Stimulated activated effector memory CD8-positive, alpha-beta T cell treated with anti-CD3 and anti-CD28 coated beads, Interleukin-12 subunit alpha, Interleukin-12 subunit beta, amount 100 ng/mL, for 72 hours (primary cell): ENCODE data around the gene SLC16A7.

Source experiments
- ATAC-seq: fragments of 150-1000 bp; cut with Tn5 transposase; 2 replicates; pipeline ENCODE4 v1.10.0; 2021
- DNase-seq, 2 donors: peaks; one replicate each; pipeline ENCODE4 v3.0.0; 2021 to 2022; ENCODE audit warnings: low spot score in 2 of 2
- H3K27ac Mint-ChIP-seq: one replicate; pipeline ENCODE4 v1.8.0; 2022; ENCODE audit warnings: mild to moderate bottlenecking, mixed read lengths
- H3K36me3 Mint-ChIP-seq: one replicate; pipeline ENCODE4 v1.8.0; 2022; ENCODE audit warnings: mild to moderate bottlenecking, mixed read lengths
- H3K4me1 Mint-ChIP-seq: one replicate; pipeline ENCODE4 v1.8.0; 2022; ENCODE audit warnings: mixed read lengths
- H3K4me3 Mint-ChIP-seq: one replicate; pipeline ENCODE4 v1.8.0; 2022; ENCODE audit warnings: mild to moderate bottlenecking, mixed read lengths
- H3K9me3 Mint-ChIP-seq: one replicate; pipeline ENCODE4 v1.8.0; 2022; ENCODE audit warnings: mixed read lengths

The SLC16A7 gene

GRCh38 chr12:59678759-59679411 lies 83.1 kb downstream of the SLC16A7 start:
- Mint-ChIP-seq H3K27ac (no peak overlapping the region), H3K36me3 (no peaks in the 10 kb centered on the region), H3K4me1 (peaks cover 28% of the 10 kb centered on the region), H3K4me3 (no peak overlapping the region), H3K9me3 (no peaks in the 10 kb centered on the region)
- no peak for DNase-seq
- no peak for ATAC-seq

- ATAC-seq (no peak), DNase-seq (no peak)
- Mint-ChIP-seq H3K36me3 (no peaks in the 10 kb centered on the region), H3K4me3 (no peak overlapping the region), H3K9me3 (peaks cover 3% of the 10 kb centered on the region), H3K4me1 (peaks cover 6% of the 10 kb centered on the region), H3K27ac (no peak overlapping the region)
Observed at GRCh38 chr12:59689776-59690175, 93.9 kb downstream of the SLC16A7 start.

DNA sequence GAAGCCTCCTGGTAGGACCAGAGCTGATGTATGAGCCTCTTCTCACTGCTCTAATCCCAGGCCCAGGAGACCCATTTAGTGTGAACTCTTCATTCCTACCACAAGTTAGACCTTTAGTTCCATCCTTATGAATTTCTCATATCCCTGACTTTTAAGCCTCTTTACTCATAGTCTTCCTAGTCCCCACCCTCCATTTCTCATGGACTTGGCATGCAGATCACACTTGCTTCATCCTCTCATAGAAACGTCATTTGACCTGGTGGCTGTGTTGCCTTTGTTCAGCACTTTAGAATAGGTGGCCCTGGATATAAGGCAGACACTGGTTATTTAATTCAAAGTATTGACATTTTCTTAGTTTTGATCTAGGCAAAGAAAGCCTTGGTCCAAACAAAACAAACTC lies 99.5 kb downstream of the SLC16A7 start:
- H3K27ac Mint-ChIP-seq: no peak overlapping the region
- ATAC-seq: no peak
- no peak overlapping the region for H3K4me3 Mint-ChIP-seq

GRCh38 chr12:59698600-59698999 lies 102.8 kb downstream of the SLC16A7 start:
- Mint-ChIP-seq H3K36me3 (no peaks in the 10 kb centered on the region), H3K4me3 (no peak overlapping the region), H3K4me1 (no peaks in the 10 kb centered on the region), H3K9me3 (no peaks in the 10 kb centered on the region), H3K27ac (no peak overlapping the region)
- DNase-seq (no peak), ATAC-seq (no peak)

More for the DNA sequence above, 99.5 kb downstream of the SLC16A7 start:
- no peak for DNase-seq
- H3K4me1 Mint-ChIP-seq: peaks cover 6% of the 10 kb centered on the region
- peaks cover 3% of the 10 kb centered on the region for H3K9me3 Mint-ChIP-seq
- H3K36me3 Mint-ChIP-seq: no peaks in the 10 kb centered on the region

- Mint-ChIP-seq H3K4me1 (no peaks in the 10 kb centered on the region), H3K36me3 (no peaks in the 10 kb centered on the region), H3K4me3 (no peak overlapping the region), H3K27ac (no peak overlapping the region), H3K9me3 (no peaks in the 10 kb centered on the region)
- no peak for ATAC-seq
- no peak for DNase-seq
Observed at GRCh38 chr12:59699421-59700152, 103.8 kb downstream of the SLC16A7 start.

- H3K4me3 Mint-ChIP-seq: no peak overlapping the region
Observed at GRCh38 chr12:59700153-59700450, 104.3 kb downstream of the SLC16A7 start.

DNA sequence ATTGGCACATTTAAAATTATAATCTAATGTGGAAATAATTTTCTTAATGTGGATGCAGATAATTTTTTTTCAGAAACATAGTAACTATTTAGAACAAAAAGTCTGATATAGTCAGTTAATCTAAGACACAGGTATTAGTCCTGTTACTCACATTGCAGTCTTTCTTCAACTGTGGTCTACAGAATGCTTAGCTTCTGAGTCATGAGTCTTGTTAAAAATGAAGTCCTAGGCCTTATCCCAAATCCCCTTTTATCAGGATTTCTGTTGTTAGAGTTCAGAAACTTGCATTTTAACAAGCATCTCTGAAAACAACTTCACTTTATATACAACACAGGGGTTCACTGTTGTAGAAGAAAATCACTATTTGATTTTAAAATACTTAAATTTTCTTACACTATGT lies 112.2 kb downstream of the SLC16A7 start:
- Mint-ChIP-seq H3K36me3 (peaks cover 19% of the 10 kb centered on the region), H3K27ac (no peak overlapping the region), H3K4me1 (no peaks in the 10 kb centered on the region), H3K9me3 (no peaks in the 10 kb centered on the region), H3K4me3 (no peak overlapping the region)
- no peak for DNase-seq
- no peak for ATAC-seq

More at GRCh38 chr12:59700153-59700450, 104.3 kb downstream of the SLC16A7 start:
- ATAC-seq (no peak), DNase-seq (no peak)
- Mint-ChIP-seq H3K9me3 (no peaks in the 10 kb centered on the region), H3K36me3 (peaks cover 5% of the 10 kb centered on the region), H3K27ac (no peak overlapping the region), H3K4me1 (no peaks in the 10 kb centered on the region)

DNA sequence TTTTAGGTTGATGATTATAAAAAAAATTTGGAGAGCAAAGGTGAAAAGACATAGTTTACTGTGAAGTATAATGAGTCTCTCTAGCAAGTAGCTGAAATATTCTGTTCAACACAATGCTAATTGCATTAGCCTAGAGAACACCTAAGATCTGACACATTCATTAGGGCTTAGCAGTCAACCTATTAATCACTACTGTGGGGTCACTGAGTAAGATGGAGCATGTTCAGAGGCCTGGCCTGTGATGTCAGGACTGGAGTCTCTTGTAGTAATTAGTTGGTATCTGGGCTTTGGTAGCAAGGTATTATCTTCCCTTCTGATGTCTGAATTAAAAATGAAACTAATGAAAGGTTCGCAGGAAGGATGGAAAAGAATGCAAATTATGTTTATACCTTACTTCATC lies 112.7 kb downstream of the SLC16A7 start:
- H3K36me3 Mint-ChIP-seq: peaks cover 19% of the 10 kb centered on the region
- ATAC-seq (peak; percentile 63), DNase-seq (no peak)
- no peak overlapping the region for H3K27ac Mint-ChIP-seq
- H3K9me3 Mint-ChIP-seq: no peaks in the 10 kb centered on the region
- no peak overlapping the region for H3K4me3 Mint-ChIP-seq
- no peaks in the 10 kb centered on the region for H3K4me1 Mint-ChIP-seq

- DNase-seq: no peak
- H3K4me3 Mint-ChIP-seq: no peak overlapping the region
- H3K27ac Mint-ChIP-seq: no peak overlapping the region
- no peak for ATAC-seq
- no peaks in the 10 kb centered on the region for H3K9me3 Mint-ChIP-seq
- peaks cover 13% of the 10 kb centered on the region for H3K36me3 Mint-ChIP-seq
- H3K4me1 Mint-ChIP-seq: no peaks in the 10 kb centered on the region
Observed at GRCh38 chr12:59710004-59710628, 114.3 kb downstream of the SLC16A7 start.

DNA sequence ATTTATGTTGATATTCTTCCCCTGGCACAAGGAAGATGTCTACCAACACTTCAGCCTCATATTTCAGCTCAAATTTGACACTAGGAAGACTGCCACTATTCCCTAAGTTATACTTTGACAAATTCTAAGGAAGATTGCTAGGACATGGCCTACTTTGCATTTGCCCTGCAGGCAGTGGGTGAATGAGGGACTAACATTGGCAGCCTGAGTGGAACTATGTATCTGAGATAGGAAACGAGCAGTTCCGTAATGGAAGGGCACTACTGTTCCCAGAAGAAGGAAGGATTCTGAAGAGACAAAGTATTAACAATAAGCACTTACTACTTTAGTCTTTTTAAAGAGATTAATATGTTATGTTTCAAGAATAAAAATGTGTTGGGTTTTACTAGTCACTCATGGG lies 115.1 kb downstream of the SLC16A7 start:
- DNase-seq (no peak), ATAC-seq (no peak)
- no peaks in the 10 kb centered on the region for H3K9me3 Mint-ChIP-seq
- peaks cover 6% of the 10 kb centered on the region for H3K36me3 Mint-ChIP-seq
- H3K4me1 Mint-ChIP-seq: no peaks in the 10 kb centered on the region
- no peak overlapping the region for H3K4me3 Mint-ChIP-seq
- H3K27ac Mint-ChIP-seq: no peak overlapping the region

DNA sequence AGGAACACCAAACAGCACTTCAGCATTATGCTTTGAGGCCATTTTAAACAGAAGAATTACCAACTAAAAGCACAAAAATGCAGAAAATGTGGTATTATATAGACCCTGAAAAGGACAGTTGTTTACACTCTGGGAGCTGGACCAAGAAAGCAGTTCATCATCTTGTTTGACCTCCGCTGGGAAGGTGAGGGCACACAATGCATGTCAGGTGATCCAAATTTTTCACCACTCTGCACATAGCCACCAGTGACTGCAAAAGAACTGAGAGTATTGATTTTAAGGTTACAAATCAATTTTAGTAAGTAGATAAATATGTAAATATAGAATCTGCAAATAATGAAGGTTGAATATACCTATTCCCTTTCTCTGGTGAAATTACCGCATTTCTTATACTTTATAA lies 119.6 kb downstream of the SLC16A7 start:
- Mint-ChIP-seq H3K9me3 (no peaks in the 10 kb centered on the region), H3K4me3 (no peak overlapping the region), H3K27ac (no peak overlapping the region), H3K36me3 (peaks cover 6% of the 10 kb centered on the region), H3K4me1 (no peaks in the 10 kb centered on the region)
- DNase-seq (no peak), ATAC-seq (no peak)

DNA sequence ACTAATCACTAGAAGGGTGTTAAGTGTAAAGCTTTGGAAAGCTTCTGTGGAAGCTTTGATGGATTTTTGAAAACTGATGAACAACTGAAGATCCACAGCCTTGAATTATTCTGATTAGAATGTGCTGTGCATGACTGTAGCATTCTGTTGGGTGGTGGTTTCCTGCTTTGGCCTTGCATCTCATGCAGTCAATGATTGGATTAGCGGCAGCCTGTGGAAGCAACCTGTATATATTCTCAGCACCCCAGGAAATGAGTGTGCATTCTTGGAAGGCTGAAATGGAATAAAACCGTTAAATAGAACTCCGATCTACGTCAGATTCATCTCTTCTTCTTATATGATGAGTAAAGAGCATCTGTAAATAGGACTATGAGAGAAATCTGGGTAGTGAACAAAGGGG lies 120.2 kb downstream of the SLC16A7 start:
- Mint-ChIP-seq H3K4me3 (no peak overlapping the region), H3K9me3 (no peaks in the 10 kb centered on the region), H3K36me3 (peaks cover 6% of the 10 kb centered on the region), H3K4me1 (no peaks in the 10 kb centered on the region), H3K27ac (no peak overlapping the region)
- no peak for ATAC-seq
- DNase-seq: no peak

GRCh38 chr12:59717436-59717835 lies 121.6 kb downstream of the SLC16A7 start:
- no peak overlapping the region for H3K4me3 Mint-ChIP-seq

DNA sequence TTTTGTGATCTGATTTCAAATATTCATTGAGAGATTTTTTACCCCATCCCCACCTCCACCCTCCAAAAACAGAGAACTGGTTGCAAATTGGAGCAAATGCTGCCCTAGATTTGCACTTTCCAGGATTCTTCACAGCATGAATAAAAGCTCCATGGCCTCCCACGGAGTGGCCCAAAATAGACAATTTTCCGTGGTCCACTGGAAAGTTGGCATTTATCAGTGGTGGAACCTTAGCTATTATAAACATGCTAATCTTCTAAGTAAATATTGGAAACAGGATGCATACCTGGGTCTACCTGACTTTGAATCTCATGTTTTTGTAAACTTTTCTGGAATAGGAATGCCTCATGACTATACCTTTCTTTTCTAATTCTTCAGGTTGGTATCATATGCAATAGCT lies 123.9 kb downstream of the SLC16A7 start:
- Mint-ChIP-seq H3K4me3 (no peak overlapping the region), H3K4me1 (no peaks in the 10 kb centered on the region), H3K9me3 (no peaks in the 10 kb centered on the region), H3K27ac (no peak overlapping the region), H3K36me3 (no peaks in the 10 kb centered on the region)
- ATAC-seq (no peak), DNase-seq (no peak)

More at GRCh38 chr12:59717436-59717835, 121.6 kb downstream of the SLC16A7 start:
- H3K4me1 Mint-ChIP-seq: no peaks in the 10 kb centered on the region
- H3K36me3 Mint-ChIP-seq: no peaks in the 10 kb centered on the region
- no peak for DNase-seq
- no peak overlapping the region for H3K27ac Mint-ChIP-seq
- no peaks in the 10 kb centered on the region for H3K9me3 Mint-ChIP-seq
- ATAC-seq: no peak

- Mint-ChIP-seq H3K4me1 (no peaks in the 10 kb centered on the region), H3K36me3 (no peaks in the 10 kb centered on the region), H3K4me3 (no peak overlapping the region), H3K9me3 (no peaks in the 10 kb centered on the region), H3K27ac (no peak overlapping the region)
- ATAC-seq (no peak), DNase-seq (no peak)
Observed at GRCh38 chr12:59723520-59723919, 127.7 kb downstream of the SLC16A7 start.
